K562 (cell line): ENCODE results near the gene DCTN2. TPM values are rescaled to one million over a fixed set of nuclear protein-coding genes. Genes with fewer than 3 reads are reported as not detected.

Experiments
- ZNF407 ChIP-seq: fragments of 450-650 bp; IDR thresholded peaks from 2 replicates; pipeline ENCODE4 v1.6.1; 2016; ENCODE audit warnings: low read depth
- polyA plus RNA-seq, 8 experiments: library from polyadenylated mRNA; depleted of rRNA in 4 of 8; stranded (reverse) in 5 of 8; unstranded in 3 of 8; fragments of >200 nt; fragmentation: Nextera tagmentation in 2 of 8; fragmentation: Illumina TruSeq in 1 of 8; extraction: Ambion mirVana in 2 of 8; extraction: Trizol in 1 of 8; gene quantifications; 2 replicates each; pipeline versions ENCODE4 v1.2.1 to v1.2.3, GENCODE V29; 2011 to 2014; ENCODE audit warnings: inconsistent platforms in 1 of 8, missing spikeins in 1 of 8
- total RNA-seq, 7 experiments: library from RNA; depleted of rRNA in 6 of 7; stranded (reverse); fragments of >200 nt in 6 of 7; fragmentation: Illumina TruSeq in 2 of 7; extraction: Trizol in 2 of 7; gene quantifications; 2 replicates each; pipeline versions ENCODE4 v1.2.1 to v1.2.3, GENCODE V29; 2011 to 2021; ENCODE audit warnings: low replicate concordance in 1 of 7

DCTN2 gene
- total and polyA plus RNA-seq, 9 of the 15 experiments (the other 6 are each of a cell fraction or from before 2014, with no cell fraction given) = 43.6 to 270 (median 125) TPM

- TF ChIP-seq ZNF407 = no peak
- TF ChIP-seq, all 486 proteins: peak for 0
Measured at GRCh38 chr12:57593187-57593586, 46.2 kb upstream of the DCTN2 start (continued).
